GOT3 (cell line): ENCODE measurements around the gene MACC1.

ENCODE experiments used
- DNase-seq: peaks from one replicate; lab custom pipeline; 2025; ENCODE audit warnings: mixed read lengths; lab: John Stamatoyannopoulos, UW

The MACC1 gene

GRCh38 chr7:20217193-20217948 is at the start of gene MACC1:
TSS of gene MACC1 (minus strand) at chr7:20217384. CDS start at chr7:20161862, 55,522 bp downstream.
- DNase-seq: no peak

GRCh38 chr7:20264623-20265022 is 47.4 kb upstream of the MACC1 start:
- DNase-seq: no peak

DNA sequence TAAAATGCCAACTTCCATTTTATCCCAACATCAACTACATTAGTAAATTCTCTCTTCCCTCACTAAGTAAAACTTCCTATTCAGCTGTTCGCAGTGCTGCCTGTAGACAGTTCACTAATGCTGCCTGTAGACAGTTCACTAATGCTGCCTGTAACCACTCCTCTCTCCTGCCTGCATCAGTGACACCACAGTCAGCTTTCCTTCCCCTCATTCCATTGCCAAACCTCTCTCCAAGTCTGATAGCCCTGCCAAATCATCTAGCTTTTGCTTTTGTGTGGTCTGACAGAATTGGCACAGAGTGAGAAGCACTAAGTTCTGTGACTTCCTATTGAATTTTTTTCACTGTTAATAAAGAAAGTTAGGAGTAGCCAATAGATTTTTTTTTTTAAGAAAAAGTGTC is 43.0 kb upstream of the MACC1 start:
- DNase-seq: no peak

DNA sequence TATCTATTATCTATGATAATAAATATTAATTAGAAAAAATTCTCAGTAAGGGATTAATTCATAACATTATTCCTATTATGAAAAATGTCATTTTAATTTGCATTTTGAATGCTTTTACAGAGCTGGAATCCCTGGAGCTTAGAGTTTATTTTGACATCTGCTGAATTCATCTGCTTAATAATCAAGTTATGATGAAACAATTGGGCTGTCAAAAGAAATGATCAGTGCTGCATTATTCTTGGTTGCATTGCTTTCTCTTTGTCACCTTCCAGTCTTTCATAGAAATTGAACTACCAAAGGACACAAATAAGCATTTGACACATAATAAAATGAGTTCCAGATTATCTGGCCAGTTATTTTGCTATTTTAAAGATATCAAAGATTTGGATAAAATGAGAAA is 40.0 kb upstream of the MACC1 start:
- no peak for DNase-seq

DNA sequence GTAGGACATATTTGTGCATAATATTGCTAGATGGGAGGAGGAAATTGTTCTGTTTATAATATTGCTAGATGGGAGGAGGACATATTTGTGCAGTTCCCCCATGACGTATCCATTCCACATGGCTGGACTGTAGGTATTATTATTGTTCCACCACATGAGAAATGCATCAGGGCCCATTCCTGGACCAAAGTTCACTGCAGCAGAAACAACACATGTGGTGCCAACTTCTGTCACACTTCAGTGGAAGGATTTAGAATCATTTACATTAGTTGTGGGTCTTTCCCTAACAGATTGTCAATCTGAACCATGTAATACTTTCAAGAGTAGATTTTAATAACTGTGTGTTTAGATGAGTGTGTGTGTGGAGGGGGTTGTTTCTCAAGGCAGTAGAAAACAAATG is 32.7 kb upstream of the MACC1 start:
- DNase-seq: no peak

- no peak for DNase-seq
Observed at GRCh38 chr7:20249376-20249775, 32.2 kb upstream of the MACC1 start.

DNA sequence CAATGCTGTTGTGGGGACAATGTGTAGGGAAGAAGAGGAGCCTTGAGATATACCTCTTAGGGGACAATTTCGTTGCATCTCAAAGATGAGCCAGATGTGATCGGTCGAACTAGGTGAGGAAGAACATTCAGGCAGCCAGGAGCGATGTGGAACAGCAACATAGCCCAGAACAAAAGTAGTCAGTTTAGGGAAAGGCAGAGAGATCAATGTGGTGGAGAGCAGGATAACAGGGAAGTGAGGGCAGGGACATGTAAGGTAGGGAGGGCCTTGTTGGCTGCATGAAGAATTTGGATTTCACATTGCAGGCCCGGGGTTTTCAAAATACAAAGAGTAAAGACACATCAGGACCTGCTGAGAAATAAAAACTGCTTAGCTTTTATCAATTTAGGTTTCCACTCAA is 29.1 kb upstream of the MACC1 start:
- DNase-seq: no peak

DNA sequence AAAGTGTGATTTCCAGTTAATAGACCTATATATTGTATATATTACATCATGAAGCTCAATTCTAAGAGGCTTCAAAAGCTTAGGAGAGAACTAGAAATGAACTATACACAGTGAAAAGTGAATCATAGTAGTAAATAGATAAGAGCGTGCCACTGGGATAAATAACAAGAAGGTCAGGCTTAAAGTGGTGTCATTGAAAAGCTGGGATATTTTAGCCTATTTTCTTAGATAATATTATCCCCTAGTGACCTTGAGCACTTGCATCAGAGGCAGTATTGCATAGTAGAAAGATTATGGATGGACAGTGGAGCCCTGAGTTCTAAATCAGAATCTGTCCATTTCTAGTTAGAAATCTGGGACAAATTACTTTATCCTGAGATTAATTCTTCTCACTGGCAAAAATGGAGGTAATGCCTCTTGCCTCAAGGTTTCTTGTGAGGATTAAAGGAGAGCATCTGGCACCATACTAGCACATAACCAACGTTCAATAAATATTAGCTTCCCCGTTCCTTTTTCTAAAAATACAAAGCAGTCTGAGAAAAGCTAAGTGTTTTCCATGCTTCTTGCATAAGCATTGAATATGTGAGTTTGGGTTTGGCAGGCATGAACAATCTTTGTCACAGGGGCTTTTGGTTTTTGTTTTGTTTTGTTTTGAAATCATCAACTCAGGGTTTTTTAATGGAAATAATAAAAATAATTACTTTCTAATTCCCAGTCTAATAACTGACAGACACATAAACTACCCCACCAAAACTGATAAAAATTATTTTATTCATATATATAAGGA is 27.3 kb upstream of the MACC1 start:
- DNase-seq: no peak

DNA sequence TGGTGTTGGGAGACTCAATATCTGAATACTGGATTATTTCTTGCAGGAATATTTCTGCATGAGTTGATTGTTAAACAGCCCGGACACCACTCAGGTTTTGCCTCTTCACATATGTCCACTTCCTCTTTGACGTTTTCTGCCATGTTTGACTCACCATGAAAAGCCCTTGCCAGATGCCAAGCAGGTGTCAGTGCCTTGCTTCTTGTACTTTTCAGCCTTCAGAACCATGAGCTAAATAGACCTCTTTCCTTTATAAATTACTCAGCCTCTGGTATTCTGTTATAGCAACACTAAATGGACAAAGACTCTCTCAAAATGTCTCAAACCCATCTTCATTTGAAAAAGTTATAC is 24.7 kb upstream of the MACC1 start:
- no peak for DNase-seq

DNA sequence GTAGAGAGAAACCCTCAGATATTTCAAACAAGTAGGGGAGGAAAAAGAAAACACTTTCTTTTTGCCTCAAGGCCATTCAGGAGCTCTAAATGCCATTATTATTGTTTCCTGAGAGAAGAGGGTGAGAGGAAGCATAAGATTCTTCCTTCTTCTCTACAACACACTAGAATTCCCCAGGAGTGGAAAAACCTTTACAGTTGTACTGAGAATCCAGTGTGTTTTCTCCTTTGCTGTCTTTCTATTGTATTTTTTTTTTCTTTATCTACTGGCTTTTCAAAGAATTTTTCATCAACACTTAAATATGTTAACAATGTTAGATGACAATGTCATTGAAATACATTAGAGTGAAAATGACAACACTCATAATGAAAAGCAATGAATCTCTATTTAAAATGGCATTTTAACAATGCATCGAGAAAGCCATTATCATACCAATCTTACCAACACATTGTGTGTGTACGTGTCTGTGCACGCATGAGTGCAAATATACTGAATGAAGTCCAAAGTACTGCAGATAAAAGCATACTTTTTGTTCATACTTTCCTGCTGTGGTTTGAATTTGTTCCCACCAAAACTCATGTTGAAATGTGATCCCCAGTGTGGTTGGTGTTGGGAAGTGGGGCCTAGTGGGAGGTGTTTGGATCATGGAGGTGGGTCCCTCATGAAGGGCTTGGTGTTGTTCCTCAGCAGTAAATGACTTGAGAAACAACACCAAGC is 24.2 kb upstream of the MACC1 start:
- DNase-seq: no peak

- DNase-seq: no peak
Observed at GRCh38 chr7:20240080-20240926, 23.1 kb upstream of the MACC1 start.

DNA sequence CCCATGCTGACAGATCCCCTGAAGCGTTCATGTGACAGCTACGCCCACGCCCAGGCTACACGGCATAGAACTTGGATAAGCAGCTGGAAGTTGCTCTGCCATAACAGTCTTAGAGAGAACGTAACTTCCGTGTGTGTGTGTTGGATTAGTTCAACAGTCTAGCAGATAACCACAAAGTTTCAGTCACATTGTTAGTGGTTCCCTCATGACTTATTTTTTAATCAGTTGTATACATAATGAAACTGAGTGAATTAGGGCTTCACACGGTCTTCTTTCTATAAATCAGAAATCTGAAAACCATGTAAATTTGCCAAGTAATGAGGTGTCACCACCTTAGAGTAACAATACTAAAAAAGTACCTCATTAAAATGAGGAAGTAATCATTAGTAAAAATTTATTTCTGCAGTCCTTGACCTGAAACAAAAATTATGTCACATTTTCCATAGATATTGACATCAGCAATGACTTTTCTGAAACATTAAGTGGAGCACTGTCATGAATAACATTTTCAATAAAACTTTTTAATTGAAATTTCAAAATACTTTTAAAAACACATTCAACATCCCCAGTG is 21.7 kb upstream of the MACC1 start:
- no peak for DNase-seq

- DNase-seq: no peak
Observed at GRCh38 chr7:20238194-20238753, 21.1 kb upstream of the MACC1 start.

- DNase-seq: no peak
Observed at GRCh38 chr7:20237464-20238193, 20.4 kb upstream of the MACC1 start.

DNA sequence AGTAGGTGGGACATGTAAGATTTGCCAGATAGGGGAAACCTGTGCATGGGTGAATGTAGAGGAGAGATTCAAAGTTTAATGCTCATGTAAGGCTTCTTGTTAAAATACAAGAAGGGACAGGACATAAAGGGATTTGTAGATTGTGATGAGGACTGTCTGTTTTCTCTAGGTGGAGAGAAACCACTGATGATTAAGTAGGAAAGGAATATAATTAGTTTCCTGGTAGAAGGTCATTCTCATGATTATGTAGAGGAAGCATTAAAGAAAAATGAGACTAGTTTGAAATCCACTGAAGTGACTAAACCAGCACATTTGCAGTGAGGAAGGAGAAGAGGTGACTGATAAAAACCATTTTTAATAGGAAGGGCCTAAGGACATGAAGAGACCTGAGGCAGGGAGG is 19.6 kb upstream of the MACC1 start:
- no peak for DNase-seq

DNA sequence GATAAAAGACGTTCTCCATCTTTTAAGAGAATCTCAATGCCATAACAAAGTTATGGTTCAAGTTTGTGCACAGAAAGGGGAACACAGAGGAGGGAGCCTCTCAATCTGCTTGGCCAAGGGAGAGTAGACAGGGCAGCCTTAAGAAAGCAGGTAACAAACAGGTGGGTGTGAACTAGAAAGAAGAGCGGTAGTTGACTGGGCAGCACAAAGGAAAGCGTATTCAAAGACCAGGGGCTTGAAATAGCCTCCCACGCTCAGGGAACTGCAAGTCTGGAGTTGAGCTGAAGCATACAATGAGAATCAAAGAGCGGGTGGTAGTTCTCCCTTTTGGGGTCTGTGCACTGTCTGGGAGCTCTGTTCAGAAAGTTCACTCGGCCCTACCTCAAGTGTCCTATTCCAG is 18.9 kb upstream of the MACC1 start:
- no peak for DNase-seq

GRCh38 chr7:20235288-20235687 is 18.1 kb upstream of the MACC1 start:
- DNase-seq: no peak

- DNase-seq: no peak
Observed at GRCh38 chr7:20233362-20233761, 16.2 kb upstream of the MACC1 start.

DNA sequence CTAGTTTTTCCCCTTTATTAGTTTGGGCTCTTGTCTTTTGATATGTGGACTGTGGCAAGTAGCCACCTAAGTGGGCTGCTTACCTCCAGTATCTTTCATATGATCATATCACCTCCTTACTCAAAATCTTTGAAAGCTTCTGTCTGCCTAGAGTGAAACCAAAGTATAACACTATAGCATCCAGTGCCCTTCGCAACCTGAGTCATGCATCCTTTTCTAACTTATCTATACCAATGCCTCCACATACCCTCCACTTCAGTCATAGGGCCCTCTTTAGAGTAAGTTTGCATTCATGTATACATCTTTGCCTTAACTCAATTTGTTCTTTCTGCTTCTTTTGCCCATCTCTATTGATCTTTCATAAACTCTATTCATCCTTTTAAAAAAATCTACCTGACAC is 15.7 kb upstream of the MACC1 start:
- DNase-seq: no peak

DNA sequence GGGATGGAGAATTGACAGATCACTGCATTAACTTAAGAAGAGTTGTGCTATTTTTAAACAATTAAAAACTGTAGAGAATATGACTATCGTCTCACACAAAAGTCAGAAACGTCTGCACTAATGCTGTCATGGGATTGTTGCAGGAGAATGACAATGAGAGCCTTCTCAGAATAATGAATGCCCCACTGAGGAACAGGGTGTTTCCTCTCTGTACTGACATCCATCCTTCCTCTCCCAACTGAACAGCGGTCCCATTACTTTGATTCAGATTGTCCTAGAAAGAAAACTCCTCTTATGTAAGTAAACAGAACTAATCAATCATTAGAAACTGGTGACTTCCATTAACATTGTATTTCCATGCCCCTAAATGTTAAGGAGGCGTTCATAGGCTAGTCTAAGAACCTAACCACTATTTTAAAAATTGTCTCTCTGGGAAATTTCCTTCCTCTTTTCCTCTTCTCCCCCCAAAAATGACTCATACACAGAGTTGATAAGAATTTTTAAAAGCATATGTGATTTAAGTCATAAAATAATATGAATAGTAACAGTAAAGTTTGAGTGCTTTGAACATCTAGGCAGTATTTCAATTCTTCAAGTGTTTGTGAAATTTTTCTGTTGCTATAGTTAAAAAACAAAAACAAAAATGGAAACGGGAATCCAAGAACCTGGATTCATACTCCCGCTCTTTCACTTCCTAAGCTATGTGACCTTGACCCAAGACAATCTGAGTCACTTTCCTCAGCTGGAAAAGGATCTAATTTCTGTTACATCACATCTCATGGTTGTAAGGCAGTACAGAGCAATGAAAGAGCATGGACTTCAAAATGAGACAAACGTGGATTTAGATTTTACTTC is 12.7 kb upstream of the MACC1 start:
- DNase-seq: no peak
